ENCODE measurements around the gene NHLH2. TPM values are rescaled to one million over a fixed set of nuclear protein-coding genes. Genes with fewer than 3 reads are reported as not detected.
A peak's percentile ranks its signal among the peaks of the same experiment; 100 is the strongest.

Gene NHLH2
- total RNA-seq, 1 experiment from 2014 or later: 1.2 TPM

- Mint-ChIP-seq H3K27ac (no peak overlapping the region), H3K36me3 (ENCODE audit: insufficient read depth in 1 of 3, low read depth in 3 of 3) (no peaks in the 10 kb centered on the region)
Observed at GRCh38 chr1:115837740-115838421, 3.0 kb downstream of the NHLH2 start.

More at GRCh38 chr1:115837740-115838421, 3.0 kb downstream of the NHLH2 start:
- Histone ChIP-seq H2BK20ac (ENCODE audit: low read depth, low read length, poor library complexity, severe bottlenecking) (no peak overlapping the region), H3K18ac (ENCODE audit: insufficient read length, low read depth, low read length) (peak overlapping the region; percentile 92), H3K56ac (ENCODE audit: insufficient read length, low read depth, low read length) (no peak overlapping the region), H3K79me1 (ENCODE audit: insufficient read depth, low read depth, low read length, poor library complexity, severe bottlenecking) (no peaks in the 10 kb centered on the region), H2BK120ac (ENCODE audit: low read depth, low read length, poor library complexity, severe bottlenecking) (no peak overlapping the region), H3K9me3 (ENCODE audit: control insufficient read depth, low read depth, low read length) (no peaks in the 10 kb centered on the region), H4K91ac (ENCODE audit: insufficient read length, low read depth, low read length) (no peak overlapping the region), H3K79me2 (ENCODE audit: insufficient read depth, low read length) (no peaks in the 10 kb centered on the region), H2BK5ac (ENCODE audit: insufficient read length, low read length) (no peak overlapping the region), H3K23ac (ENCODE audit: insufficient read length, low read depth, low read length) (no peak overlapping the region), H3K9ac (ENCODE audit: extremely low read depth, insufficient read length, low read length) (peak overlapping the region; percentile 45), H2AFZ (ENCODE audit: low read length) (no peak overlapping the region), H3K14ac (ENCODE audit: insufficient read depth, low read length) (peak overlapping the region; percentile 94), H2BK15ac (ENCODE audit: low read depth, low read length) (no peak overlapping the region), H2AK5ac (ENCODE audit: insufficient read length, low read length) (no peak overlapping the region), H3K27me3 (ENCODE audit: insufficient read depth, low read length) (peaks cover 2% of the 10 kb centered on the region; the same call in 1 of the 2 replicates), H4K5ac (ENCODE audit: insufficient read length, low read depth, low read length) (no peak overlapping the region), H3K27ac (ENCODE audit: insufficient read length, low read depth, low read length) (no peak overlapping the region), H3K4ac (ENCODE audit: low read depth, low read length) (no peak overlapping the region), H4K20me1 (ENCODE audit: control insufficient read depth, insufficient read depth, insufficient read length) (no peaks in the 10 kb centered on the region), H4K8ac (replicated peaks; ENCODE audit: insufficient read length, low read depth, low read length) (no peak overlapping the region), H3K23me2 (ENCODE audit: insufficient read length, low read depth, low read length, poor library complexity, severe bottlenecking) (peaks cover 22% of the 10 kb centered on the region), H3K4me1 (ENCODE audit: insufficient read depth, low read length) (no peaks in the 10 kb centered on the region), H3K4me2 (ENCODE audit: insufficient read depth, insufficient read length, low read length) (peak overlapping the region; percentile 63), H2BK12ac (ENCODE audit: insufficient read length, low read depth, low read length) (no peak overlapping the region), H3T11ph (ENCODE audit: low read length) (no peak overlapping the region)
- no peaks in the 10 kb centered on the region; a peak in 2 of 5 replicates for H3K9me3 Mint-ChIP-seq
- peak; percentile 63 for DNase-seq
- H3K27me3 Mint-ChIP-seq (ENCODE audit: low read depth): peaks cover 40% of the 10 kb centered on the region
- peaks cover 14 to 29% of the 10 kb centered on the region in 2 experiments for H3K4me1 Mint-ChIP-seq
- TF ChIP-seq CTCF (conservative IDR thresholded peaks at IDR 0.05): no peak
- peak overlapping the region; percentile 76 to 81 for H3K4me3 Mint-ChIP-seq
- no CpG with 5 or more reads among the region's 80 CpGs for WGBS (ENCODE audit: extremely low coverage, insufficient read length, low lambda C conversion rate)
